ENCODE results near the gene ABCF2.

DNA sequence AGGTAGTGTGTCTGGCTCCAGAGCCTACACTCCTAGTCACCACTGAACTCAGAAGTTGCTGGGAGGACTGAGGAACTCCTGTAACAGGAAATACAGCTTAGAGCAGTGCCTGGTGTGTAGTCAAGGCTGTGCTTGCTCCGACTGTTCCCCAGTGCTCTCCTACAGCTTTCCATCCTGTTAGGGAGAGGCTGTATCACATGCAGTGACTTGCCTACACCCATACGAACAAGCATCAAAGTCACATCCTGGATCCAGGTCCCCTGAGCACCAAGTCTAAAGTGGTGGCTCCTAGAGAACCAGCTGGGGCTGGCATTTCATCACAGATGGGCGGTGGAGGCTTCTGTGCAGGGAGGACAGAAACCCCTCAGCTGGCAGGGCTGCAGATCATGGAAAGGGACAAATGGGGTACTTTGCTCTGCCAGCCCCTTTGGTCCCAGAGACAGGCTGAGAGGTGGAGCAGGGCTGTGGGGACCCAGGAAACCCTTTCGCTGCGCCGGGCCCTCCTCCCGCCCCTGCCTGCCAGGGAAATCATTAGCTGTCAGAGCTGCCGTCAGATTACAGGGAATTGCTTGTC, 47.6 kb downstream of the ABCF2 start:
- TF ChIP-seq, protein P1, sequence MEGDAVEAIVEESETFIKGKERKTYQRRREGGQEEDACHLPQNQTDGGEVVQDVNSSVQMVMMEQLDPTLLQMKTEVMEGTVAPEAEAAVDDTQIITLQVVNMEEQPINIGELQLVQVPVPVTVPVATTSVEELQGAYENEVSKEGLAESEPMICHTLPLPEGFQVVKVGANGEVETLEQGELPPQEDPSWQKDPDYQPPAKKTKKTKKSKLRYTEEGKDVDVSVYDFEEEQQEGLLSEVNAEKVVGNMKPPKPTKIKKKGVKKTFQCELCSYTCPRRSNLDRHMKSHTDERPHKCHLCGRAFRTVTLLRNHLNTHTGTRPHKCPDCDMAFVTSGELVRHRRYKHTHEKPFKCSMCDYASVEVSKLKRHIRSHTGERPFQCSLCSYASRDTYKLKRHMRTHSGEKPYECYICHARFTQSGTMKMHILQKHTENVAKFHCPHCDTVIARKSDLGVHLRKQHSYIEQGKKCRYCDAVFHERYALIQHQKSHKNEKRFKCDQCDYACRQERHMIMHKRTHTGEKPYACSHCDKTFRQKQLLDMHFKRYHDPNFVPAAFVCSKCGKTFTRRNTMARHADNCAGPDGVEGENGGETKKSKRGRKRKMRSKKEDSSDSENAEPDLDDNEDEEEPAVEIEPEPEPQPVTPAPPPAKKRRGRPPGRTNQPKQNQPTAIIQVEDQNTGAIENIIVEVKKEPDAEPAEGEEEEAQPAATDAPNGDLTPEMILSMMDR (CRISPR knock-in tag; IDR thresholded peaks at IDR 0.05), result no peak
- TF ChIP-seq THYN1 (CRISPR knock-in tag; IDR thresholded peaks at IDR 0.05; ENCODE audit: borderline replicate concordance, low read depth), result no peak
- no peak for TF ChIP-seq ZSCAN29 (CRISPR knock-in tag; conservative IDR thresholded peaks at IDR 0.05)
- TF ChIP-seq, protein P2, sequence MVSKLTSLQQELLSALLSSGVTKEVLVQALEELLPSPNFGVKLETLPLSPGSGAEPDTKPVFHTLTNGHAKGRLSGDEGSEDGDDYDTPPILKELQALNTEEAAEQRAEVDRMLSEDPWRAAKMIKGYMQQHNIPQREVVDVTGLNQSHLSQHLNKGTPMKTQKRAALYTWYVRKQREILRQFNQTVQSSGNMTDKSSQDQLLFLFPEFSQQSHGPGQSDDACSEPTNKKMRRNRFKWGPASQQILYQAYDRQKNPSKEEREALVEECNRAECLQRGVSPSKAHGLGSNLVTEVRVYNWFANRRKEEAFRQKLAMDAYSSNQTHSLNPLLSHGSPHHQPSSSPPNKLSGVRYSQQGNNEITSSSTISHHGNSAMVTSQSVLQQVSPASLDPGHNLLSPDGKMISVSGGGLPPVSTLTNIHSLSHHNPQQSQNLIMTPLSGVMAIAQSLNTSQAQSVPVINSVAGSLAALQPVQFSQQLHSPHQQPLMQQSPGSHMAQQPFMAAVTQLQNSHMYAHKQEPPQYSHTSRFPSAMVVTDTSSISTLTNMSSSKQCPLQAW (CRISPR knock-in tag; IDR thresholded peaks at IDR 0.05), result no peak
- TF ChIP-seq, protein P3, sequence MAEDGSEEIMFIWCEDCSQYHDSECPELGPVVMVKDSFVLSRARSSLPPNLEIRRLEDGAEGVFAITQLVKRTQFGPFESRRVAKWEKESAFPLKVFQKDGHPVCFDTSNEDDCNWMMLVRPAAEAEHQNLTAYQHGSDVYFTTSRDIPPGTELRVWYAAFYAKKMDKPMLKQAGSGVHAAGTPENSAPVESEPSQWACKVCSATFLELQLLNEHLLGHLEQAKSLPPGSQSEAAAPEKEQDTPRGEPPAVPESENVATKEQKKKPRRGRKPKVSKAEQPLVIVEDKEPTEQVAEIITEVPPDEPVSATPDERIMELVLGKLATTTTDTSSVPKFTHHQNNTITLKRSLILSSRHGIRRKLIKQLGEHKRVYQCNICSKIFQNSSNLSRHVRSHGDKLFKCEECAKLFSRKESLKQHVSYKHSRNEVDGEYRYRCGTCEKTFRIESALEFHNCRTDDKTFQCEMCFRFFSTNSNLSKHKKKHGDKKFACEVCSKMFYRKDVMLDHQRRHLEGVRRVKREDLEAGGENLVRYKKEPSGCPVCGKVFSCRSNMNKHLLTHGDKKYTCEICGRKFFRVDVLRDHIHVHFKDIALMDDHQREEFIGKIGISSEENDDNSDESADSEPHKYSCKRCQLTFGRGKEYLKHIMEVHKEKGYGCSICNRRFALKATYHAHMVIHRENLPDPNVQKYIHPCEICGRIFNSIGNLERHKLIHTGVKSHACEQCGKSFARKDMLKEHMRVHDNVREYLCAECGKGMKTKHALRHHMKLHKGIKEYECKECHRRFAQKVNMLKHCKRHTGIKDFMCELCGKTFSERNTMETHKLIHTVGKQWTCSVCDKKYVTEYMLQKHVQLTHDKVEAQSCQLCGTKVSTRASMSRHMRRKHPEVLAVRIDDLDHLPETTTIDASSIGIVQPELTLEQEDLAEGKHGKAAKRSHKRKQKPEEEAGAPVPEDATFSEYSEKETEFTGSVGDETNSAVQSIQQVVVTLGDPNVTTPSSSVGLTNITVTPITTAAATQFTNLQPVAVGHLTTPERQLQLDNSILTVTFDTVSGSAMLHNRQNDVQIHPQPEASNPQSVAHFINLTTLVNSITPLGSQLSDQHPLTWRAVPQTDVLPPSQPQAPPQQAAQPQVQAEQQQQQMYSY (CRISPR knock-in tag; IDR thresholded peaks at IDR 0.05), result no peak
- TF ChIP-seq ZNF598 (CRISPR knock-in tag; IDR thresholded peaks at IDR 0.05; ENCODE audit: borderline replicate concordance), result no peak
- no peak for TF ChIP-seq NFE2 (CRISPR knock-in tag; IDR thresholded peaks at IDR 0.05)
- TF ChIP-seq ZNF780A (CRISPR knock-in tag; IDR thresholded peaks at IDR 0.05), result no peak
- TF ChIP-seq ZSCAN12 (CRISPR knock-in tag; IDR thresholded peaks at IDR 0.05), result no peak
- TF ChIP-seq, protein P4, sequence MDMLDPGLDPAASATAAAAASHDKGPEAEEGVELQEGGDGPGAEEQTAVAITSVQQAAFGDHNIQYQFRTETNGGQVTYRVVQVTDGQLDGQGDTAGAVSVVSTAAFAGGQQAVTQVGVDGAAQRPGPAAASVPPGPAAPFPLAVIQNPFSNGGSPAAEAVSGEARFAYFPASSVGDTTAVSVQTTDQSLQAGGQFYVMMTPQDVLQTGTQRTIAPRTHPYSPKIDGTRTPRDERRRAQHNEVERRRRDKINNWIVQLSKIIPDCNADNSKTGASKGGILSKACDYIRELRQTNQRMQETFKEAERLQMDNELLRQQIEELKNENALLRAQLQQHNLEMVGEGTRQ (IDR thresholded peaks at IDR 0.05; ENCODE audit: low read depth, low read length), result no peak
- TF ChIP-seq, protein P4 (CRISPR knock-in tag; IDR thresholded peaks at IDR 0.05; ENCODE audit: borderline replicate concordance), result no peak
- TF ChIP-seq, protein P5, sequence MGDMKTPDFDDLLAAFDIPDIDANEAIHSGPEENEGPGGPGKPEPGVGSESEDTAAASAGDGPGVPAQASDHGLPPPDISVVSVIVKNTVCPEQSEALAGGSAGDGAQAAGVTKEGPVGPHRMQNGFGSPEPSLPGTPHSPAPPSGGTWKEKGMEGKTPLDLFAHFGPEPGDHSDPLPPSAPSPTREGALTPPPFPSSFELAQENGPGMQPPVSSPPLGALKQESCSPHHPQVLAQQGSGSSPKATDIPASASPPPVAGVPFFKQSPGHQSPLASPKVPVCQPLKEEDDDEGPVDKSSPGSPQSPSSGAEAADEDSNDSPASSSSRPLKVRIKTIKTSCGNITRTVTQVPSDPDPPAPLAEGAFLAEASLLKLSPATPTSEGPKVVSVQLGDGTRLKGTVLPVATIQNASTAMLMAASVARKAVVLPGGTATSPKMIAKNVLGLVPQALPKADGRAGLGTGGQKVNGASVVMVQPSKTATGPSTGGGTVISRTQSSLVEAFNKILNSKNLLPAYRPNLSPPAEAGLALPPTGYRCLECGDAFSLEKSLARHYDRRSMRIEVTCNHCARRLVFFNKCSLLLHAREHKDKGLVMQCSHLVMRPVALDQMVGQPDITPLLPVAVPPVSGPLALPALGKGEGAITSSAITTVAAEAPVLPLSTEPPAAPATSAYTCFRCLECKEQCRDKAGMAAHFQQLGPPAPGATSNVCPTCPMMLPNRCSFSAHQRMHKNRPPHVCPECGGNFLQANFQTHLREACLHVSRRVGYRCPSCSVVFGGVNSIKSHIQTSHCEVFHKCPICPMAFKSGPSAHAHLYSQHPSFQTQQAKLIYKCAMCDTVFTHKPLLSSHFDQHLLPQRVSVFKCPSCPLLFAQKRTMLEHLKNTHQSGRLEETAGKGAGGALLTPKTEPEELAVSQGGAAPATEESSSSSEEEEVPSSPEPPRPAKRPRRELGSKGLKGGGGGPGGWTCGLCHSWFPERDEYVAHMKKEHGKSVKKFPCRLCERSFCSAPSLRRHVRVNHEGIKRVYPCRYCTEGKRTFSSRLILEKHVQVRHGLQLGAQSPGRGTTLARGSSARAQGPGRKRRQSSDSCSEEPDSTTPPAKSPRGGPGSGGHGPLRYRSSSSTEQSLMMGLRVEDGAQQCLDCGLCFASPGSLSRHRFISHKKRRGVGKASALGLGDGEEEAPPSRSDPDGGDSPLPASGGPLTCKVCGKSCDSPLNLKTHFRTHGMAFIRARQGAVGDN (CRISPR knock-in tag; IDR thresholded peaks at IDR 0.05), result no peak
